ENCODE measurements around the gene MTHFD1L. TPM values are rescaled to one million over a fixed set of nuclear protein-coding genes. Genes with fewer than 3 reads are reported as not detected.

MTHFD1L gene
- total and polyA plus RNA-seq, 2 of the 8 experiments (the other 6 are each of a cell fraction or from before 2014, with no cell fraction given) = 29.2 to 105 TPM

GRCh38 chr6:150992703-150993102 is 127.2 kb downstream of the MTHFD1L start:
- Histone ChIP-seq H3K18ac (ENCODE audit: extremely low read depth, low read length) (no peak overlapping the region), H3K9me3 (ENCODE audit: insufficient read depth in 2 of 2, low read depth in 1 of 2, low read length in 1 of 2) (no peaks in the 10 kb centered on the region), H4K5ac (ENCODE audit: insufficient read length, low read depth, low read length) (no peak overlapping the region), H3K27me3 (replicated peaks in 1 of 4; ENCODE audit: control insufficient read depth in 3 of 4, extremely low read depth in 1 of 4, insufficient read depth in 3 of 4, low read length in 3 of 4) (no peaks in the 10 kb centered on the region), H2BK12ac (ENCODE audit: low read depth, low read length) (no peak overlapping the region), H3K14ac (ENCODE audit: insufficient read length) (no peak overlapping the region), H3K4me1 (replicated peaks in 1 of 4; ENCODE audit: control insufficient read depth in 3 of 4, insufficient read depth in 4 of 4, low read length in 3 of 4) (no peaks in the 10 kb centered on the region), H3K23ac (ENCODE audit: insufficient read length) (no peak overlapping the region), H3K27ac (ENCODE audit: low read depth, low read length) (no peak overlapping the region), H3K79me2 (ENCODE audit: control insufficient read depth in 1 of 2, insufficient read depth in 2 of 2, low read length in 2 of 2) (no peaks in the 10 kb centered on the region), H2AFZ (ENCODE audit: low read length) (no peak overlapping the region), H3K4ac (replicated peaks; ENCODE audit: insufficient read length, low read depth, low read length) (no peak overlapping the region), H3K4me2 (ENCODE audit: insufficient read depth in 1 of 2, low read depth in 2 of 2, low read length in 2 of 2) (no peak overlapping the region), H4K20me1 (replicated peaks in 1 of 2; ENCODE audit: control insufficient read depth in 1 of 2, insufficient read depth in 2 of 2, low read length in 2 of 2) (no peaks in the 10 kb centered on the region), H2AK5ac (ENCODE audit: low read depth, low read length) (no peak overlapping the region), H4K8ac (ENCODE audit: extremely low read depth, insufficient read depth, low read length) (no peak overlapping the region), H2BK15ac (ENCODE audit: low read length) (no peak overlapping the region), H3K56ac (replicated peaks; ENCODE audit: insufficient read length, low read depth, low read length) (no peak overlapping the region), H2BK120ac (replicated peaks; ENCODE audit: low read depth, low read length) (no peak overlapping the region), H3K36me3 (ENCODE audit: control insufficient read depth in 2 of 4, insufficient read depth in 4 of 4, low read length in 3 of 4) (peaks cover 0 to 3% (median 0%) of the 10 kb centered on the region in 4 experiments; a peak in 4 of 8 replicates), H3K23me2 (ENCODE audit: low read depth, low read length) (no peaks in the 10 kb centered on the region), H3K9ac (replicated peaks in 1 of 4; ENCODE audit: extremely low read depth in 1 of 4, low read depth in 3 of 4, low read length in 3 of 4) (no peak overlapping the region), H2BK5ac (ENCODE audit: low read depth, low read length) (no peak overlapping the region), H3K79me1 (ENCODE audit: low read depth, low read length) (no peaks in the 10 kb centered on the region), H3K4me3 (ENCODE audit: extremely low read depth in 1 of 4, insufficient read depth in 2 of 4, low read depth in 3 of 4, low read length in 4 of 4) (no peak overlapping the region), H2BK20ac (ENCODE audit: low read length) (no peak overlapping the region), H4K91ac (replicated peaks; ENCODE audit: insufficient read length, low read length) (no peak overlapping the region)
- ChIA-PET POLR2A (ENCODE audit: partially characterized antibody) (no interaction called here), CTCF (ENCODE audit: partially characterized antibody) (interaction anchor here (0.6 kb wide), 1 partner anchor 459 kb away, joined by 3 read pairs; no protein-coding TSS in a partner anchor)
- DNase-seq (ENCODE audit: low read depth in 1 of 2, low spot score in 2 of 2) (no peak), FAIRE-seq (no peak)
- 88% methylated on average over 5 of the region's 5 CpGs; no CpG with 5 or more reads in 1 of the 2 experiments for WGBS, 2 experiments (ENCODE audit: extremely low coverage in 1 of 2, insufficient coverage in 1 of 2, insufficient read length in 1 of 2, insufficient replicate concordance in 2 of 2, low coverage in 1 of 2, low lambda C conversion rate in 2 of 2, missing lambda C conversion rate in 1 of 2)
- TF ChIP-seq RNF2 (IDR thresholded peaks at IDR 0.05; ENCODE audit: borderline replicate concordance, low read depth, low read length, missing control alignments, poor library complexity, severe bottlenecking) = no peak
- TF ChIP-seq TBP (IDR thresholded peaks at IDR 0.05; ENCODE audit: low read depth, low read length) = no peak
- no peak for TF ChIP-seq BRCA1 (IDR thresholded peaks at IDR 0.05; ENCODE audit: low read depth, low read length)
- no peak for TF ChIP-seq GABPA (IDR thresholded peaks at IDR 0.05; ENCODE audit: borderline replicate concordance, insufficient read depth, low read length)
- no peak for TF ChIP-seq EP300 (IDR thresholded peaks at IDR 0.05; ENCODE audit: borderline replicate concordance in 1 of 2, low read depth in 2 of 2, low read length in 2 of 2)
- TF ChIP-seq ASH2L (IDR thresholded peaks at IDR 0.05; ENCODE audit: low read length) = no peak
- TF ChIP-seq HDAC6 (IDR thresholded peaks at IDR 0.05; ENCODE audit: low read depth, low read length) = no peak
- TF ChIP-seq ATF3 (IDR thresholded peaks at IDR 0.05; ENCODE audit: insufficient read depth, low read depth, low read length) = no peak
- no peak for TF ChIP-seq ATF2 (IDR thresholded peaks at IDR 0.05; ENCODE audit: low read length)
- TF ChIP-seq NRF1 (IDR thresholded peaks at IDR 0.05; ENCODE audit: low read depth, low read length) = no peak
- no peak for TF ChIP-seq BACH1 (IDR thresholded peaks at IDR 0.05; ENCODE audit: low read length)
- no peak for TF ChIP-seq KDM1A (IDR thresholded peaks at IDR 0.05; ENCODE audit: borderline replicate concordance, low read length)

Data from H1 (cell line).